ENCODE data around the gene NEUROD4.

- TF ChIP-seq CTCF (IDR thresholded peaks at IDR 0.05) (no peak), POLR2A (IDR thresholded peaks at IDR 0.05) (no peak)
Measured at GRCh38 chr12:55067701-55068100, 47.9 kb downstream of the NEUROD4 start.

Measured in tibial nerve (tissue), 3 donors.